ENCODE data around the gene EMC8. TPM values are rescaled to one million over a fixed set of nuclear protein-coding genes. Genes with fewer than 3 reads are reported as not detected.

EMC8 gene
- total RNA-seq, 1 donor from 2014 or later: 41.4 TPM

DNA sequence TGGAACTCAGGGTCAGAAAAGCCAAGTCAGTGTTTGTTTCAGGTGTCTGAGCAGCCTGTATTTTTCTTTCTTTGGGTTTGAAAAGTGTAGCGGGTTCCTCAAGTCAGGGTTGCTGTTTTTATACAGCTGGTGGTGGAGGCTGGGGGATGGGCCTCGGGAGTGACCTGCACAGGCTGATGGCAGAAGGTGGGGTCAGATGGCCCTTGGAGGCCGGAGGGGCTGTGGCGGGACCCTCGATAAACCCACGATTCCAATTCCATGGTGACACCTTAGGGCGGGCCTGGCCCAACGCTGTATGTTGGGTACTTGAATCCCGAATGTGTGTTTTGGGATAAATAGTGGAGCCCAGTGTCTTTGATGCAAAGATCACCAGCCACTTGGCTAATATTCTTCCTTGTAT lies 28.8 kb upstream of the EMC8 start:
- no peak for DNase-seq (ENCODE audit: extremely low spot score, unreplicated experiment)
- H3K27me3 Mint-ChIP-seq: peaks cover 36% of the 10 kb centered on the region
- H3K27ac Mint-ChIP-seq: no peak overlapping the region
- H3K36me3 Mint-ChIP-seq: no peaks in the 10 kb centered on the region
- no peaks in the 10 kb centered on the region for H3K4me1 Mint-ChIP-seq (ENCODE audit: unreplicated experiment)
- no peaks in the 10 kb centered on the region for H3K9me3 Mint-ChIP-seq
- TF ChIP-seq, protein P1, sequence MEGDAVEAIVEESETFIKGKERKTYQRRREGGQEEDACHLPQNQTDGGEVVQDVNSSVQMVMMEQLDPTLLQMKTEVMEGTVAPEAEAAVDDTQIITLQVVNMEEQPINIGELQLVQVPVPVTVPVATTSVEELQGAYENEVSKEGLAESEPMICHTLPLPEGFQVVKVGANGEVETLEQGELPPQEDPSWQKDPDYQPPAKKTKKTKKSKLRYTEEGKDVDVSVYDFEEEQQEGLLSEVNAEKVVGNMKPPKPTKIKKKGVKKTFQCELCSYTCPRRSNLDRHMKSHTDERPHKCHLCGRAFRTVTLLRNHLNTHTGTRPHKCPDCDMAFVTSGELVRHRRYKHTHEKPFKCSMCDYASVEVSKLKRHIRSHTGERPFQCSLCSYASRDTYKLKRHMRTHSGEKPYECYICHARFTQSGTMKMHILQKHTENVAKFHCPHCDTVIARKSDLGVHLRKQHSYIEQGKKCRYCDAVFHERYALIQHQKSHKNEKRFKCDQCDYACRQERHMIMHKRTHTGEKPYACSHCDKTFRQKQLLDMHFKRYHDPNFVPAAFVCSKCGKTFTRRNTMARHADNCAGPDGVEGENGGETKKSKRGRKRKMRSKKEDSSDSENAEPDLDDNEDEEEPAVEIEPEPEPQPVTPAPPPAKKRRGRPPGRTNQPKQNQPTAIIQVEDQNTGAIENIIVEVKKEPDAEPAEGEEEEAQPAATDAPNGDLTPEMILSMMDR (conservative IDR thresholded peaks at IDR 0.05): no peak
- no peak overlapping the region for H3K4me3 Mint-ChIP-seq

DNA sequence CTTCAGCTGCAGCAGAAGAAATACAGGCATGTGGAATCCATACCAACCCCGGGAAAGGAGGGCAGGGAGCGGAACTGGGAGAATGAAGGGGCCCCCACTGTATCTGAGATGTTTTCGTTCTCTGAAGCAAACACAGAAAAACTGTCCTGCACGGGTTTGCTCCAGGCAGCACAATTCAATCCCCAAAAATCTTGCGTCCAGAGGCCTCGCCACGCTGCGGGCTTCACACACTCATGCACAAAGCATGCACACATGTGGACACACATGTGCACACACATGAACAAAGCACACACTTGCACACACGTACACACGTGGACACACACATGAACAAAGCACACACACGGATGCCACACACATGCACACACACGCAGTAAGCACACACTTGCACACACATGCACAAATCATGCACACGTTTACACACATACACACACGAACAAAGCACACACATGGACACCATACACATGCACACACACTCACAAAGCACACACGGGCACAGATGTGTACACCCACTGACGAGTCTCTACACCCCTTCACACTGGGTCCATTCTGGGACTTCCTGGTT lies 27.4 kb upstream of the EMC8 start:
- no peak for DNase-seq (ENCODE audit: extremely low spot score, unreplicated experiment)
- Mint-ChIP-seq H3K4me1 (ENCODE audit: unreplicated experiment) (peaks cover 2% of the 10 kb centered on the region), H3K9me3 (no peaks in the 10 kb centered on the region), H3K27me3 (peaks cover 25% of the 10 kb centered on the region), H3K36me3 (no peaks in the 10 kb centered on the region), H3K4me3 (no peak overlapping the region), H3K27ac (no peak overlapping the region)
- TF ChIP-seq, protein P1 (conservative IDR thresholded peaks at IDR 0.05): no peak

DNA sequence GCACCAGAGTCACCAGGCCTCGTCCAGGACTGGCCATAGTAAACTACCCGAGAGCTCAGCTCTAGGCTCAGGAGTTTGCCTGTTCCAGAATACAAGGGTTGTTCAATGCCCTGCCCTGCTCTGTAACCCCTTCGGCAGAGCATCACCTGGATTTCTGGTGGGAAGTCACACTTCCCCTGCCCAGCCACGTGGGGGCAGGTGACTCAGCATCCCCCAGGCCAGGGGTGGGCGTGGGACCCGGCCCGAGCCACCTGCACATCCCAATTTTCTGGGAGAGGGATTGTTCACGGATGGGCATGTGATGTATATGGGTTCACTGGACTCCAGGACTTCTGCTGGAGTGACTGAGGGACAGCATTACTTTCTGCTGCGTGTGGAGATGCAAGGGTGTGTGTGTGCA lies 26.0 kb upstream of the EMC8 start:
- DNase-seq (ENCODE audit: extremely low spot score, unreplicated experiment): no peak
- no peak overlapping the region for H3K4me3 Mint-ChIP-seq
- peaks cover 5% of the 10 kb centered on the region for H3K4me1 Mint-ChIP-seq (ENCODE audit: unreplicated experiment)
- TF ChIP-seq, protein P1 (conservative IDR thresholded peaks at IDR 0.05): peak; percentile 19
- H3K27me3 Mint-ChIP-seq: peaks cover 21% of the 10 kb centered on the region
- H3K9me3 Mint-ChIP-seq: no peaks in the 10 kb centered on the region
- no peaks in the 10 kb centered on the region for H3K36me3 Mint-ChIP-seq
- no peak overlapping the region for H3K27ac Mint-ChIP-seq

DNA sequence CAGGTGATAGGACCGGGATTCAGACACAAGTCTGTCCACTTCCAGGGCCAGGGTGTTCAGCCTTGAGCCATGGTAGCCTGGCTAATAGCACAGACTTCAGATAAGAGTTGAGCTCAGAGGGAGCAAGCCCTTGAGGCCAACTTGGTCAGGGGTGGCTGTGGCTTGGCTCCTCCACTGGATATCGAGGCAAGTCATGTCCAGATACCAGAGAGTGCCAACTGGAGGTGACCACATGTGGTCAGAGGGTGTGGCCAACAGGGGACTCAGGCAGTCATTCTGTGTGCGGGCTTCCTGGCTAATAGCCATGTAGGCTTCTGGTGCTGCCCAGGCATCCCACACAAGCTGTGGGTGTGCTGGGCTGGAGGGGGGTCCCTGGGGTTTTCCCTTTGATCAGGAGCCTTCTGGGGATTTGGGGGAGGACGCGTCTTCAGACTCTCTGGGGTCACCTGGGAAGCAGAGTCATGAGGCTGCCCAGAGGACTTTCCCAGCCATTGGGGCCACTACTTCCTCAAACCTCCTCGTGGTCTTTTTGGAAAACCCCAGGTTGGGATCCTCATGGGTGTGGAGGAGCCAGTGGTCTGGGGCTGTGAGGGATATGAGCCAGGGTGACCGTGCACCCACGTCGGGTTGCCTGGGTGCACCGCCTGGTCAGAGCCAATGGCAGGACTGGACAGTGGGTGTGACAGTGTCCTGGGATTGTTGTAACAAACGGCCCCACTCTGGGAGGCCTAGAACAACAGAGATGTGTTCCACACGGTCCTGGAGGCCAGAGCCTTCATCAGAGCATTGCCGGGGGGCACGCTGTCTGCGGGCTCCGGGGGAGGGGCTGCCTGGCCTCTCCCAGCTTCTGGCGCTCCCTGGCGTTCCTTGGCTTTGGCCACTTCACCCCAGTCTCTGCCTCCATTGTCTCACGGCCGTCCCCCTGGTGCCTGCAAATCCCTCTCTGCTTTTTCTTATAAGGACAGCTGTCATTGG lies 25.1 kb upstream of the EMC8 start:
- H3K27me3 Mint-ChIP-seq: peaks cover 28% of the 10 kb centered on the region
- no peak overlapping the region for H3K4me3 Mint-ChIP-seq
- TF ChIP-seq, protein P1 (conservative IDR thresholded peaks at IDR 0.05): no peak
- H3K27ac Mint-ChIP-seq: no peak overlapping the region
- H3K36me3 Mint-ChIP-seq: no peaks in the 10 kb centered on the region
- peaks cover 5% of the 10 kb centered on the region for H3K4me1 Mint-ChIP-seq (ENCODE audit: unreplicated experiment)
- H3K9me3 Mint-ChIP-seq: no peaks in the 10 kb centered on the region
- DNase-seq (ENCODE audit: extremely low spot score, unreplicated experiment): no peak

DNA sequence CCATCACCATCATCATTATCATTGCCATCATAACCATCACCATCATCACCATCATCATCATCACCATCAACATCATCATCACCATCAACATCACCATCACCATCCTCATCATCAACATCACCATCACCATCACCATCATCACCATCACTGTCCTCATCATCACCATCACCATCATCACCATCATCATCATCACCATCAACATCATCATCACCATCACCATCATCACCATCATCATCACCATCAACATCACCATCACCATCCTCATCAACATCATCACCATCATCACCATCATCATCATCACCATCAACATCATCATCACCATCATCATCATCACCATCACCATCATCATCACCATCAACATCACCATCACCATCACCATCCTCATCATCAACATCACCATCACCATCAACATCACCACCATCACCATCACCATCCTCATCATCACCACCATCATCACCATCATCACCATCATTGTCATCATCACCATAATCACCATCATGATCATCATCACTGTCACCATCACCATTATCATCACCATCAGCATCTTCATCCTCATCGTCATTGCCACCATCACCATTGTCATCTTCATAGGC lies 24.1 kb upstream of the EMC8 start:
- DNase-seq (ENCODE audit: extremely low spot score, unreplicated experiment): no peak
- Mint-ChIP-seq H3K36me3 (no peaks in the 10 kb centered on the region), H3K4me3 (no peak overlapping the region), H3K27me3 (peaks cover 28% of the 10 kb centered on the region), H3K9me3 (no peaks in the 10 kb centered on the region), H3K27ac (no peak overlapping the region), H3K4me1 (ENCODE audit: unreplicated experiment) (peaks cover 5% of the 10 kb centered on the region)
- TF ChIP-seq, protein P1 (conservative IDR thresholded peaks at IDR 0.05): no peak

Data from type B pancreatic cell (in vitro differentiated cells).